Measurements from ENCODE around the gene SLIT3.

- TF ChIP-seq ZBTB33 (IDR thresholded peaks at IDR 0.05), result no peak
- no peak for TF ChIP-seq EZH2 (IDR thresholded peaks at IDR 0.05; ENCODE audit: borderline replicate concordance, control insufficient read depth, low read depth, low read length)
- TF ChIP-seq CREB1 (IDR thresholded peaks at IDR 0.05; ENCODE audit: low read depth), result no peak
- no peak for TF ChIP-seq FOS (IDR thresholded peaks at IDR 0.05; ENCODE audit: borderline replicate concordance, extremely low read depth, insufficient read length)
These were observed 9.1 kb downstream of the SLIT3 start for GRCh38 chr5:169291877-169292276.
